Cardiac septum (tissue), 1 donor: ENCODE measurements around the gene VSIG10L. TPM values are rescaled to one million over a fixed set of nuclear protein-coding genes. Genes with fewer than 3 reads are reported as not detected.

Source experiments
- DNase-seq: peaks from one replicate; pipeline ENCODE4 v3.0.0-alpha.2; 2020; ENCODE audit warnings: low spot score
- intact Hi-C: fragments of 100-400 bp; cut with DNase I; formaldehyde crosslinking; loops from one replicate; pipeline ENCODE4 v1.14.0; 2022
- total RNA-seq: library from RNA; stranded (reverse); fragmentation: NEBNext Ultra II Directional; extraction: Animal tissue kit (Norgen Biotek cat#: 25700); gene quantifications from one replicate; pipeline ENCODE4 v1.2.1, GENCODE V29; 2021
- donor health status: DM: no; HTN: no; CAD: no.

VSIG10L gene
- total RNA-seq, 1 donor from 2014 or later, result 0.86 TPM

GRCh38 chr19:51325161-51325976 is 16.6 kb downstream of the VSIG10L start:
- intact Hi-C loops, result no loop called here
- DNase-seq, result no peak

DNA sequence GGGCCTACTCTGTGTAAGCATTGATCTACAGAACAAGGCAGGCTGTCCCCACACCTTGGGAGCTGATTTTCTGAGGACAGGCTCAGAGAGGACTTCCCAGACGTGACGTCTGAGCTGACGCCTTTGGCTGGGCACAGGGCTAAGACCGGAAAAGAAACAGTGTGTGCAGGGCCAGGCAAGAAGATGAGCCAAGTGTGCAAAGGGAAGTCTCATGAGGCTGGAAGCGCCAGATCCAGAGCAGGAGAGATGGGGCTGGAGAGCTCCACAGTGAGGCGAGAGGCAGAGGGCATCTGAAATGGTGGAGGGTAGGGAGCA is 17.8 kb downstream of the VSIG10L start:
- DNase-seq, result no peak
- intact Hi-C loops, result no loop called here

- intact Hi-C loops, result no loop called here
- DNase-seq, result no peak
Measured at GRCh38 chr19:51323481-51324166, 18.3 kb downstream of the VSIG10L start.

GRCh38 chr19:51321799-51322198 is 20.1 kb downstream of the VSIG10L start:
- intact Hi-C loops, result no loop called here
- DNase-seq, result no peak

- intact Hi-C loops, result no loop called here
- DNase-seq, result no peak
Measured at GRCh38 chr19:51320280-51320657, 21.7 kb downstream of the VSIG10L start.

- DNase-seq, result no peak
- intact Hi-C loops, result no loop called here
Measured at GRCh38 chr19:51319649-51320279, 22.2 kb downstream of the VSIG10L start.

GRCh38 chr19:51318687-51319648 is 23.0 kb downstream of the VSIG10L start:
- intact Hi-C loops, result no loop called here
- no peak for DNase-seq

DNA sequence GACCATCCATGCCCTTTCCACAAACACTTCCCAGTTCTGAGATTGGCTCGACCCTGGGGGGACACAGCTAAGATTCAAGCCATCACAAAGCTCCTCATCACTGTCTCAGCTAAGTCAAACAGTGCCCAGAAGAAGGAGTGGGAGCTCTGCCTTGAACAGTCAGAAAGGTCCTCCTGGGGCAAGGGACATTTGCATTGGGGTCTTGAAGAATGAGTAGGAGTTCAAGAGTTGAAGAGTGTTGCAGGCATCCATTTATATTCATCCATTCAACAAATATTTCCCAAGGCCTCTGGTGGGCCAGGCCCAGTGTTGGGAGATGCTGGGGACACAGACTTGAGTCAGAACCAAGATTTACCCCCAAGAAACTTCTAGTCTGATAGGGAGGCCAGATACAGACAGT is 24.0 kb downstream of the VSIG10L start:
- no peak for DNase-seq
- intact Hi-C loops, result no loop called here

DNA sequence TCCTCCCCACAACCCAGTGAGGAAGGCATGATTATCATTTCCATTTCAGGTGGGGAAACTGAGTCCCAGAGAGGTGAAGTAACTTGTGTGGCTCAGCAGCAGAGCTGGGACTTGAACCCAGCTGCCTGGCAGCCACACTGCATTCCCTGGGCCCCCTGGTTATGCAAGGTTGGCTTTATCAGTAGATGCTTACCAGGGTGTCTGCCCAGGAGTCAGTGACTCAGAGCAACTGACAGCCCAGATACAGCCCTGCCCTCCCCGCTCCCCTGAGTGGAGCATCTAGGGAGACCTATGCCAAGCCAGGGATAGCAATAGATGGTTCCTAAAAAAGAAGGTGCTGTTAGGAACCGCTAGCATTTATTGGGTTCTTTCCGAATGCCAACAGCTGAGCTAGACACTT is 24.6 kb downstream of the VSIG10L start:
- intact Hi-C loops, result no loop called here

DNA sequence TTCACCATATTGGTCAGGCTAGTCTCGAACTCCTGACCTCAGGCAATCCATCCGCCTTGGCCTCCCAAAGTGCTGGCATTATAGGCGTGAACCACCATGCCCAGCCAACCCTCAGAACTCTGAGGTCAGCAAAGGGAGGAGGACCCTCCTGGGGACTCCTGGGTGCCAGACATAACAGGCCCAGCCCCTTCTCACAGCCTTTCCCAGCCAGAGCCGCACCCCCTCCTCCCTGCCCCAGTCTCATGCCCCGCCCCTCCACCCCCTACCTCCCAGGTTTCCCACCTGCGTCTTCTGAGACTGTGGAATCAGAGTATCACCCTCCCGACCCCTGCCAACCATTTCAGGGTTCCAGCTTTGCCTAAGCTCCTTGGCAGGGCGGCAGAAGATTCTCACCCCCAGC is 25.3 kb downstream of the VSIG10L start:
- DNase-seq, result no peak
- intact Hi-C loops, result no loop called here

More for the DNA sequence above, 24.6 kb downstream of the VSIG10L start:
- no peak for DNase-seq

DNA sequence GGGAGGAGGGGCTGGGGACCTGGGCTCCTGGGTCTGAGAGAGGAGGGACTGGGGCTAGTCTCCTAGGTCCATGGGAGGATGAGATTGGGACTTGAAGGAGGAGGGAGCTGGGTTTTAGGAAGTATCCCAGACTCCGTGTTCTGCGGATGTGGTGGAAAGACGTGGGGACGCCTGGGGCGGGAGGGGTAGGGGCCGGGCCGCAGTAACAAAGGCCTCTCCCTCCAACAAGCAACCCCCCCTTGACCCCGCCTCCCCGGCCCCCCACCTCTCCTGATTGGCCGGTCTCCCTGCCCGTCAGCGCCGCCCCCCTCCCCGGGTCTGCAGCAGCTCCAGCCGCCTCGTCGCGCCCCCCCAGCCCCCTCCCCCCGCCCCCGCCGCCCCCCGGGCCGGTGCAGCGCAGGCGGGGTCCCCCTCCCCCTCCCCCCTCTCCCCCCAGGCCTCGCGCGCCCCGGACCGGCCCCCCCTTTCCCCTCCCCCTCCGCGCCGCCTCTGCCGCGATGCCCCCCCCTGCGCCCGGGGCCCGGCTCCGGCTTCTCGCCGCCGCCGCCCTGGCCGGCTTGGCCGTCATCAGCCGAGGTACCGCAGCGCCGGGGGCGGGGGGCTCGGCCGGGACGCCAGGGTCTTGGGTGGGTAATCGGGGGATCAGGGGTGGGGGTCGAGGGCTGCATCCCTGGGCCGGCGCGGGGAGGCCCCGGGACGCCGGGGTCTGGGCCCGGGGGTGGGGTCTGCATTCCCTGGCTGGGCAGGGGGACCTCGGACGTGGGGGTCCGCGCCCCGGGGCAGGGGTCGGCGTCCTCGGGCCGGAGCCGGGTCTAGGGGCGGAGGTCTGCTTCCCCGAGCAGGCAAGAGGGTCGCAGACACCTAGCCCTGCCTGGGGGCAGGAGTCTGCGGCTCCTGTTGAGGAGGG is 30.3 kb downstream of the VSIG10L start, which contains the start of gene IGLON5:
TSS of gene IGLON5 (plus strand) at position 294 of the 907 bp plus-strand sequence. CDS start at position 498, 204 bp downstream.
- DNase-seq, result no peak
- intact Hi-C loops, result no loop called here

DNA sequence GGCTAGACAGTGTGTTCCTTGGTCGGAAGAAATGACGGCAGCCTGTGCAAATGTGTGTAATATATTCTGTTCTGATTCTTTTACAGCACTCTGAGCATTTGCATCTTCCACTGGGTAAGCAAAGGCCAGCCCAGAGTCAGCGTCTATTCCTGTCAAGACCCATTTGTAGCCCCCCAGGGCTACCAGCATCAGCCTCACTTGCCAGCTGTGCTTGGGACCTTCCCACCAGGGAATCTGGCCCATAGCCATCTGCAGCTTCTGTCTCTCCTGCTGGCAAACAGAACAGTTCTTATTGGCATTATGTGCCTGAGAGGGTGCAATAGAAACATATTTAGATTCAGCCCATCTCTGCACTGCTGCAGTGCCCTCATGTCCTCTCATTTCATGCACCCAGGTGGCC is 36.5 kb downstream of the VSIG10L start:
- intact Hi-C loops, result no loop called here
- DNase-seq, result no peak

- intact Hi-C loops, result no loop called here
- DNase-seq, result no peak
Measured at GRCh38 chr19:51301266-51301665, 40.7 kb downstream of the VSIG10L start.

DNA sequence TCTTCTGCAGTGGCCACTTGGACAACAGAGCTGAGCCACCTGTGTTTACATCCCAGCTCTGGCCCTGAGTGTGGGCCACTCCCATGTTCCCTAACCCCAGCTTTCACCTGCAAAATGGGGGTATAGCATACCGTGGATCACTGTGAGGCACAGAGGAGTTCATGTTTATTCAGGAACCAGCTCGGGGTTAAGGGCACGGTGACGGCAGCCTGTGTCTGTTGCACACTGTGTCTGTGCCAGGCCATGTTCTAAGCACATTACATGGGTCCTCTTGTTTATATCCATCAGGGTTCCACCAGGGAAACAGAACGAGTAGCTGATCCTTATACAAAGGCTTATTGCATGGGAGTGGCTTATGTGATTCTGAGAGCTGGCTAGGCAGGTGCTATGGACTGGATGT is 44.5 kb downstream of the VSIG10L start:
- intact Hi-C loops, result no loop called here
- DNase-seq, result no peak

DNA sequence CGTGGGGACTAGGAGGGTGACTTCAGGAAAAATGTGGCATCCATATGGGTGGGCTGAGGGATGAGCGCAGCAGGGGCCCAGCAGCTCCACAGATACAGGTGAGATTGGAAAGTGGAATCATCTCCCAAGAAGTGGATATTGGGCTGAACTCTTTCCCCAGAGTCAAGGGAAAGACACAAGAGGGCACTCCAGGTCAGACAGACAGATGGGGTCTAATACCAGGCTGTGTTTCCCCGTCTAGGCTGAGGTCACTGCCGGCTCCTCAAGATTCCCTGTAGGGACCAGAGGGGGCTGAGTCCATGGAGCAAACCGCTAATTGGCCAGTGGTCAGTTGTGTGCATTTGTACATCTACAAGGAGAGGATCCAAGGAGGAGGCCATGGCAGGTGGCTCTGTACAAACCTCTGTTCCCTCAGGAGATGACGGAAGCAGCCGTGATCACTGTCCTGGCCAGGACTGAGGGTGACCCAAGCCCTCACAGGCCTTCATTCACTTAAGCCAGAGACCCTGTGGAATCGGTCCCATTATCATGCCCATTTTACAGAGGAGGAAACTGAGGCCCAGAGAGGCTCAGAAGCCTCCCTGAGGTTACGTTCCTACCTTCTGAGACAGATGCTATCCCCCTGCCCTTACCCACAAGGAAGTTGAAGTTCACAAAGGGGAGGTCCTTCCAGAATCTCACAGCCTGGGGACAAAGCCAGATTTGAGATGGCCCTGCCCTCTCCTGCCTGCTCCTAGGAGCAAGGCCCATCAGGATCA is 45.4 kb downstream of the VSIG10L start:
- intact Hi-C loops, result no loop called here

DNA sequence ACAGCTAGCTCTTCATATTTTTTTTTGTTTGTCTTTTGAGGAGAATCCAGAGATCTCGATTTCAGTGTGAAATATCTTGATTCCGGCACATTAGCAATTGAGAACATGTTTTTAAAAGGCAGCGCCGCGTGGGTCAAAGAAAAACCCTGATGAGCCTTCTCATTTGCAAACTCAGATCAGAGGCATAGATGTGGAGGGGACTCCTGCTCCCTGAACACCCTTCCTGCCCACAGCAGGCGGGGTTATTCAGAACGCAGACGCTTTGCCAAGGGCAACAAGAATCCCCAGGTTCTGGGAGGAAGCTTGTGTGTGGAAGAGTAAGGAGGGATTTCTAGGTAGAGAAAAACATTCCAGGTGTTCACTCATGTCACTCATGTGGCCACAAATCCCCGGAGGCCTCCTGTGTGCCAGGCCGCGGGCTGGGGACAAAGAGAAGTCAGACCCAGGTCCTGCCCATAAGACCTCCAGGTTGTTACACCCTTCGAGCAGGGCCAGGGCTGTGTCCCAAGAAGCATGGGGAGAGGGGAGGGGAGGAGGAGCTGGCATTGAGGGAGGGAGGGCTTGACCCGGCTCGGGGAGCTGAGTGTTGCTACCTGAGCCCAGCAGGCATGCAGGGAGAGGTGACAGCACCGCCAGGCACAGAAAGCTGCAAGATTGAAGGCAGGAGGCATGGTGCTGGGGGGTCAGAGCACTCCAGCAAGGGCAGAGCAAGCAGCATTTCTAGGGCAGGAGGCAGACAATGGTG is 46.4 kb downstream of the VSIG10L start:
- DNase-seq, result no peak
- intact Hi-C loops, result no loop called here

More for the DNA sequence above, 45.4 kb downstream of the VSIG10L start:
- no peak for DNase-seq

- intact Hi-C loops, result no loop called here
Measured at GRCh38 chr19:51294977-51295375, 47.0 kb downstream of the VSIG10L start.

More at GRCh38 chr19:51294977-51295375, 47.0 kb downstream of the VSIG10L start:
- no peak for DNase-seq
